ENCODE data around the gene HOXA13. TPM values are rescaled to one million over a fixed set of nuclear protein-coding genes. Genes with fewer than 3 reads are reported as not detected.

HOXA13 gene
- polyA plus RNA-seq, 1 donor from 2014 or later: not detected

DNA sequence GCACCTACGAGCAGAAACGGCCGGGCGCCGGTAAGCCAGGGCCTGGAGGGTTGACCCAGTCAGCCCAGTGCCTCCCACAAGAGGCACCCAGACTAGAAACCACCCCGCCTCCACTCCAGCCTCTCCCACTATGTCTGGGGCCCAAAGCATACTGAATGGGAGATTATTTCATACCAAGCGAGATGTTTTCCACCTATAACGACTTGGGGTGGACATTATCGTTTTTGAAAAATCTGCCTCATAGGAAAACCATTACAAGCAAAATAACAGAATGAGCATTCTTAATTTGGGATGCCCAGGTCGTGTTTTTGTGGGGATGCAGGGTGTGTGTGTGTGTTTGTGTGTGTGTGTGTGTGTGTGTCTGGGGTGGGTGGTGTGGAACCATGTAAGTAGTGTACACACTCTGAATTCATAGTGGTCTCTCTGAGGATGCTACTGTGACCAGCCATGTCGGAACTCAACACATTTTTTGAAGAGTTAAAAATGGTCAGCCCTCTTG is 53.9 kb downstream of the HOXA13 start:
- TF ChIP-seq CTCF (IDR thresholded peaks at IDR 0.05; ENCODE audit: poor library complexity, severe bottlenecking): no peak
- TF ChIP-seq EZH2 (IDR thresholded peaks at IDR 0.05; ENCODE audit: borderline replicate concordance, insufficient read depth, low read length, poor library complexity, severe bottlenecking): no peak
- no peak for TF ChIP-seq SMC3 (conservative IDR thresholded peaks at IDR 0.05; ENCODE audit: poor library complexity)
- TF ChIP-seq, protein P1, sequence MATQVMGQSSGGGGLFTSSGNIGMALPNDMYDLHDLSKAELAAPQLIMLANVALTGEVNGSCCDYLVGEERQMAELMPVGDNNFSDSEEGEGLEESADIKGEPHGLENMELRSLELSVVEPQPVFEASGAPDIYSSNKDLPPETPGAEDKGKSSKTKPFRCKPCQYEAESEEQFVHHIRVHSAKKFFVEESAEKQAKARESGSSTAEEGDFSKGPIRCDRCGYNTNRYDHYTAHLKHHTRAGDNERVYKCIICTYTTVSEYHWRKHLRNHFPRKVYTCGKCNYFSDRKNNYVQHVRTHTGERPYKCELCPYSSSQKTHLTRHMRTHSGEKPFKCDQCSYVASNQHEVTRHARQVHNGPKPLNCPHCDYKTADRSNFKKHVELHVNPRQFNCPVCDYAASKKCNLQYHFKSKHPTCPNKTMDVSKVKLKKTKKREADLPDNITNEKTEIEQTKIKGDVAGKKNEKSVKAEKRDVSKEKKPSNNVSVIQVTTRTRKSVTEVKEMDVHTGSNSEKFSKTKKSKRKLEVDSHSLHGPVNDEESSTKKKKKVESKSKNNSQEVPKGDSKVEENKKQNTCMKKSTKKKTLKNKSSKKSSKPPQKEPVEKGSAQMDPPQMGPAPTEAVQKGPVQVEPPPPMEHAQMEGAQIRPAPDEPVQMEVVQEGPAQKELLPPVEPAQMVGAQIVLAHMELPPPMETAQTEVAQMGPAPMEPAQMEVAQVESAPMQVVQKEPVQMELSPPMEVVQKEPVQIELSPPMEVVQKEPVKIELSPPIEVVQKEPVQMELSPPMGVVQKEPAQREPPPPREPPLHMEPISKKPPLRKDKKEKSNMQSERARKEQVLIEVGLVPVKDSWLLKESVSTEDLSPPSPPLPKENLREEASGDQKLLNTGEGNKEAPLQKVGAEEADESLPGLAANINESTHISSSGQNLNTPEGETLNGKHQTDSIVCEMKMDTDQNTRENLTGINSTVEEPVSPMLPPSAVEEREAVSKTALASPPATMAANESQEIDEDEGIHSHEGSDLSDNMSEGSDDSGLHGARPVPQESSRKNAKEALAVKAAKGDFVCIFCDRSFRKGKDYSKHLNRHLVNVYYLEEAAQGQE (IDR thresholded peaks at IDR 0.05; ENCODE audit: borderline replicate concordance): no peak
- TF ChIP-seq POLR2AphosphoS5 (IDR thresholded peaks at IDR 0.05): no peak
- no peak for TF ChIP-seq MXI1 (conservative IDR thresholded peaks at IDR 0.05; ENCODE audit: poor library complexity, severe bottlenecking)
- TF ChIP-seq TAF1 (IDR thresholded peaks at IDR 0.05; ENCODE audit: low read depth): no peak
- no peak for TF ChIP-seq RAD21 (conservative IDR thresholded peaks at IDR 0.05)
- TF ChIP-seq EP300 (conservative IDR thresholded peaks at IDR 0.05; ENCODE audit: poor library complexity, severe bottlenecking): no peak
- no peaks in the 10 kb centered on the region for H3F3A ChIP-seq (ENCODE audit: insufficient read depth, low read length, poor library complexity, severe bottlenecking)
- H3K36me3 ChIP-seq (ENCODE audit: insufficient read depth, low read length): no peaks in the 10 kb centered on the region
- H3K9me2 ChIP-seq (ENCODE audit: insufficient read depth, low read length): no peaks in the 10 kb centered on the region
- H4K20me1 ChIP-seq (ENCODE audit: insufficient read depth): no peaks in the 10 kb centered on the region
- H3K9ac ChIP-seq (ENCODE audit: low read length): no peak overlapping the region
- no peaks in the 10 kb centered on the region for H3K79me2 ChIP-seq (replicated peaks; ENCODE audit: insufficient read depth, low read length)
- peaks cover 100% of the 10 kb centered on the region for H3K27me3 ChIP-seq (ENCODE audit: insufficient read depth, low read depth, low read length)
- no peak overlapping the region for H3K4me2 ChIP-seq (ENCODE audit: low read length)
- H2AFZ ChIP-seq (ENCODE audit: low read depth, low read length): no peak overlapping the region
- H3K4me3 ChIP-seq (ENCODE audit: low read length): no peak overlapping the region
- peaks cover 40% of the 10 kb centered on the region for H3K9me3 ChIP-seq (ENCODE audit: low read length)
- H3K27ac ChIP-seq (ENCODE audit: low read length): no peak overlapping the region

GRCh38 chr7:27145165-27145913 is 54.6 kb downstream of the HOXA13 start:
- no peak overlapping the region for H3K4me3 ChIP-seq (ENCODE audit: low read length)
- no peaks in the 10 kb centered on the region for H4K20me1 ChIP-seq (ENCODE audit: insufficient read depth)
- no peak overlapping the region for H3K4me2 ChIP-seq (ENCODE audit: low read length)
- TF ChIP-seq, protein P1 (IDR thresholded peaks at IDR 0.05; ENCODE audit: borderline replicate concordance): no peak
- TF ChIP-seq SMC3 (conservative IDR thresholded peaks at IDR 0.05; ENCODE audit: poor library complexity): no peak
- no peak for TF ChIP-seq RAD21 (conservative IDR thresholded peaks at IDR 0.05)
- TF ChIP-seq POLR2AphosphoS5 (IDR thresholded peaks at IDR 0.05): no peak
- TF ChIP-seq MXI1 (conservative IDR thresholded peaks at IDR 0.05; ENCODE audit: poor library complexity, severe bottlenecking): no peak
- TF ChIP-seq EP300 (conservative IDR thresholded peaks at IDR 0.05; ENCODE audit: poor library complexity, severe bottlenecking): no peak
- no peak for TF ChIP-seq TAF1 (IDR thresholded peaks at IDR 0.05; ENCODE audit: low read depth)
- no peak for TF ChIP-seq CTCF (IDR thresholded peaks at IDR 0.05; ENCODE audit: poor library complexity, severe bottlenecking)
- TF ChIP-seq EZH2 (IDR thresholded peaks at IDR 0.05; ENCODE audit: borderline replicate concordance, insufficient read depth, low read length, poor library complexity, severe bottlenecking): no peak
- H3K27ac ChIP-seq (ENCODE audit: low read length): no peak overlapping the region
- no peaks in the 10 kb centered on the region for H3K79me2 ChIP-seq (replicated peaks; ENCODE audit: insufficient read depth, low read length)
- H3K36me3 ChIP-seq (ENCODE audit: insufficient read depth, low read length): no peaks in the 10 kb centered on the region
- H3K9me3 ChIP-seq (ENCODE audit: low read length): peaks cover 40% of the 10 kb centered on the region
- no peak overlapping the region for H2AFZ ChIP-seq (ENCODE audit: low read depth, low read length)
- peaks cover 100% of the 10 kb centered on the region for H3K27me3 ChIP-seq (ENCODE audit: insufficient read depth, low read depth, low read length)
- no peak overlapping the region for H3K9ac ChIP-seq (ENCODE audit: low read length)
- H3K9me2 ChIP-seq (ENCODE audit: insufficient read depth, low read length): no peaks in the 10 kb centered on the region
- H3F3A ChIP-seq (ENCODE audit: insufficient read depth, low read length, poor library complexity, severe bottlenecking): no peaks in the 10 kb centered on the region

Data from neural cell (in vitro differentiated cells).